Natural killer cell treated with Interleukin-12 subunit alpha and Interleukin-12 subunit beta and Interleukin-15 and Interleukin-18, amount 100 ng/mL, for 72 hours (primary cell): ENCODE results near the gene LCN15. TPM values are rescaled to one million over a fixed set of nuclear protein-coding genes. Genes with fewer than 3 reads are reported as not detected.
A peak's percentile ranks its signal among the peaks of the same experiment; 100 is the strongest.

Experiments used
- ATAC-seq, 2 donors: fragments of 150-1000 bp; cut with Tn5 transposase in 1 of 2; sonication (Bioruptor Pico), chemical (Tn5 transposase) in 1 of 2; 2 replicates each; pipeline ENCODE4 v1.10.0; 2021
- DNase-seq: peaks from one replicate; pipeline ENCODE4 v3.0.0; 2022; ENCODE audit warnings: low spot score
- H3K27ac Mint-ChIP-seq, 2 donors: 1 replicate in 1 of 2; 2 replicates in 1 of 2; pipeline ENCODE4 v1.8.0; 2022; ENCODE audit warnings: mixed read lengths in 2 of 2, mild to moderate bottlenecking in 1 of 2, moderate library complexity in 1 of 2
- H3K27me3 Mint-ChIP-seq, 2 donors: 1 replicate in 1 of 2; 2 replicates in 1 of 2; pipeline ENCODE4 v1.8.0; 2022; ENCODE audit warnings: mixed read lengths in 2 of 2
- H3K36me3 Mint-ChIP-seq: one replicate; pipeline ENCODE4 v1.8.0; 2022; ENCODE audit warnings: mixed read lengths
- H3K4me1 Mint-ChIP-seq, 2 donors: 1 replicate in 1 of 2; 2 replicates in 1 of 2; pipeline ENCODE4 v1.8.0; 2022; ENCODE audit warnings: low read depth in 2 of 2, mixed read lengths in 2 of 2, mild to moderate bottlenecking in 1 of 2
- H3K4me3 Mint-ChIP-seq: one replicate; pipeline ENCODE4 v1.8.0; 2022; ENCODE audit warnings: mixed read lengths
- H3K9me3 Mint-ChIP-seq: 2 replicates; pipeline ENCODE4 v1.8.0; 2022; ENCODE audit warnings: mixed read lengths
- total RNA-seq, 2 donors: library from RNA; stranded (reverse); gene quantifications; one replicate each; pipeline ENCODE4 v1.2.3, GENCODE V29; 2022

The LCN15 gene
- total RNA-seq, 2 donors from 2014 or later = not detected

- H3K4me1 Mint-ChIP-seq = peaks cover 0 to 5% of the 10 kb centered on the region in 2 donors
- no peak overlapping the region for H3K4me3 Mint-ChIP-seq
- peaks cover 8% of the 10 kb centered on the region for H3K9me3 Mint-ChIP-seq
- peaks cover 9 to 10% of the 10 kb centered on the region in 2 donors for H3K27me3 Mint-ChIP-seq
- no peak for DNase-seq
- no peak overlapping the region for H3K27ac Mint-ChIP-seq
- H3K36me3 Mint-ChIP-seq = peaks cover 16% of the 10 kb centered on the region
- peak in 1 of 2 donors; percentile 78 for ATAC-seq
Measured at GRCh38 chr9:136750526-136750925, 13.8 kb downstream of the LCN15 start.

- no peak for DNase-seq
- Mint-ChIP-seq H3K4me1 (peaks cover 0 to 5% of the 10 kb centered on the region in 2 donors), H3K27me3 (peaks cover 9 to 10% of the 10 kb centered on the region in 2 donors), H3K27ac (no peak overlapping the region), H3K4me3 (no peak overlapping the region), H3K9me3 (peaks cover 8% of the 10 kb centered on the region), H3K36me3 (peaks cover 16% of the 10 kb centered on the region)
- no peak for ATAC-seq
Measured at GRCh38 chr9:136748666-136749611, 15.4 kb downstream of the LCN15 start.

- Mint-ChIP-seq H3K4me3 (no peak within 1 kb of the TSS), H3K4me1 (peaks cover 0 to 5% of the 10 kb centered on the region in 2 donors), H3K27ac (no peak within 1 kb of the TSS), H3K36me3 (peaks cover 16% of the 10 kb centered on the region), H3K9me3 (peaks cover 8% of the 10 kb centered on the region), H3K27me3 (peaks cover 9 to 10% of the 10 kb centered on the region in 2 donors)
- DNase-seq = no peak
- ATAC-seq = no peak
Measured at GRCh38 chr9:136748201-136748600, 16.1 kb downstream of the LCN15 start, which contains the start of gene LCN6. Gene LCN6 (minus strand): TSS chr9:136748525. CDS start chr9:136748483, 42 bp downstream.

GRCh38 chr9:136747161-136748060 is 16.9 kb downstream of the LCN15 start:
- no peak for ATAC-seq
- Mint-ChIP-seq H3K27me3 (peaks cover 3 to 7% of the 10 kb centered on the region in 2 donors), H3K27ac (no peak overlapping the region)

GRCh38 chr9:136746621-136747020 is 17.7 kb downstream of the LCN15 start:
- no peak for ATAC-seq
- H3K9me3 Mint-ChIP-seq = peaks cover under 1% of the 10 kb centered on the region
- no peak overlapping the region for H3K27ac Mint-ChIP-seq
- DNase-seq = no peak
- peaks cover 0 to 5% of the 10 kb centered on the region in 2 donors for H3K4me1 Mint-ChIP-seq
- H3K27me3 Mint-ChIP-seq = peaks cover 0 to 6% of the 10 kb centered on the region in 2 donors
- no peak overlapping the region for H3K4me3 Mint-ChIP-seq
- H3K36me3 Mint-ChIP-seq = peaks cover 3% of the 10 kb centered on the region

More at GRCh38 chr9:136747161-136748060, 16.9 kb downstream of the LCN15 start:
- Mint-ChIP-seq H3K4me3 (no peak overlapping the region), H3K4me1 (peaks cover 0 to 5% of the 10 kb centered on the region in 2 donors), H3K9me3 (peaks cover 4% of the 10 kb centered on the region), H3K36me3 (peaks cover 10% of the 10 kb centered on the region)
- DNase-seq = no peak

GRCh38 chr9:136746155-136746490 is 18.2 kb downstream of the LCN15 start:
- Mint-ChIP-seq H3K36me3 (no peaks in the 10 kb centered on the region), H3K27ac (no peak overlapping the region), H3K4me1 (peaks cover 0 to 5% of the 10 kb centered on the region in 2 donors), H3K27me3 (peaks cover 0 to 8% of the 10 kb centered on the region in 2 donors), H3K4me3 (no peak overlapping the region), H3K9me3 (no peaks in the 10 kb centered on the region)
- DNase-seq (no peak), ATAC-seq (no peak)

- no peak for DNase-seq
- H3K36me3 Mint-ChIP-seq = no peaks in the 10 kb centered on the region
- H3K4me1 Mint-ChIP-seq = peaks cover 0 to 2% of the 10 kb centered on the region in 2 donors
- H3K27ac Mint-ChIP-seq = no peak overlapping the region
- H3K9me3 Mint-ChIP-seq = no peaks in the 10 kb centered on the region
- no peak overlapping the region for H3K4me3 Mint-ChIP-seq
- H3K27me3 Mint-ChIP-seq = peaks cover 0 to 3% of the 10 kb centered on the region in 2 donors
- ATAC-seq = no peak
Measured at GRCh38 chr9:136745389-136746154, 18.7 kb downstream of the LCN15 start.

- ATAC-seq (no peak), DNase-seq (no peak)
- Mint-ChIP-seq H3K27ac (no peak overlapping the region), H3K36me3 (no peaks in the 10 kb centered on the region), H3K27me3 (peaks cover 0 to 2% of the 10 kb centered on the region in 2 donors), H3K9me3 (no peaks in the 10 kb centered on the region), H3K4me3 (no peak overlapping the region), H3K4me1 (no peaks in the 10 kb centered on the region)
Measured at GRCh38 chr9:136744773-136745172, 19.5 kb downstream of the LCN15 start.

GRCh38 chr9:136743639-136744211 is 20.6 kb downstream of the LCN15 start:
- no peak for ATAC-seq
- Mint-ChIP-seq H3K36me3 (no peaks in the 10 kb centered on the region), H3K27ac (no peak overlapping the region), H3K9me3 (no peaks in the 10 kb centered on the region), H3K4me1 (no peaks in the 10 kb centered on the region), H3K4me3 (no peak overlapping the region), H3K27me3 (peaks cover 0 to 2% of the 10 kb centered on the region in 2 donors)
- no peak for DNase-seq

GRCh38 chr9:136742591-136743391 is 21.5 kb downstream of the LCN15 start, which contains the start of gene LCN10:
Gene LCN10 (minus strand): TSS chr9:136742940. CDS start chr9:136742903, 37 bp downstream.
- H3K9me3 Mint-ChIP-seq = no peaks in the 10 kb centered on the region

GRCh38 chr9:136741883-136742571 is 22.3 kb downstream of the LCN15 start:
- Mint-ChIP-seq H3K4me3 (no peak overlapping the region), H3K36me3 (no peaks in the 10 kb centered on the region), H3K27ac (no peak overlapping the region), H3K9me3 (no peaks in the 10 kb centered on the region), H3K4me1 (no peaks in the 10 kb centered on the region), H3K27me3 (peaks cover 0 to 2% of the 10 kb centered on the region in 2 donors)
- ATAC-seq = peak in 1 of 2 donors; percentile 51
- no peak for DNase-seq

More at GRCh38 chr9:136742591-136743391, 21.5 kb downstream of the LCN15 start, which contains the start of gene LCN10:
- no peak for ATAC-seq
- H3K27ac Mint-ChIP-seq = no peak within 1 kb of the TSS
- no peak within 1 kb of the TSS for H3K4me3 Mint-ChIP-seq
- DNase-seq = no peak
- H3K36me3 Mint-ChIP-seq = no peaks in the 10 kb centered on the region
- H3K27me3 Mint-ChIP-seq = peaks cover 0 to 2% of the 10 kb centered on the region in 2 donors
- no peaks in the 10 kb centered on the region for H3K4me1 Mint-ChIP-seq
